Natural killer cell treated with Interleukin-12 subunit alpha and Interleukin-12 subunit beta and Interleukin-15 and Interleukin-18, amount 100 ng/mL, for 72 hours (primary cell): ENCODE measurements around the gene TNFRSF25. TPM values are rescaled to one million over a fixed set of nuclear protein-coding genes. Genes with fewer than 3 reads are reported as not detected.

Experiments
- ATAC-seq, 2 donors: fragments of 150-1000 bp; cut with Tn5 transposase in 1 of 2; sonication (Bioruptor Pico), chemical (Tn5 transposase) in 1 of 2; 2 replicates each; pipeline ENCODE4 v1.10.0; 2021
- DNase-seq: peaks from one replicate; pipeline ENCODE4 v3.0.0; 2022; ENCODE audit warnings: low spot score
- H3K27ac Mint-ChIP-seq, 2 donors: 1 replicate in 1 of 2; 2 replicates in 1 of 2; pipeline ENCODE4 v1.8.0; 2022; ENCODE audit warnings: mixed read lengths in 2 of 2, mild to moderate bottlenecking in 1 of 2, moderate library complexity in 1 of 2
- H3K27me3 Mint-ChIP-seq, 2 donors: 1 replicate in 1 of 2; 2 replicates in 1 of 2; pipeline ENCODE4 v1.8.0; 2022; ENCODE audit warnings: mixed read lengths in 2 of 2
- H3K36me3 Mint-ChIP-seq: one replicate; pipeline ENCODE4 v1.8.0; 2022; ENCODE audit warnings: mixed read lengths
- H3K4me1 Mint-ChIP-seq, 2 donors: 1 replicate in 1 of 2; 2 replicates in 1 of 2; pipeline ENCODE4 v1.8.0; 2022; ENCODE audit warnings: low read depth in 2 of 2, mixed read lengths in 2 of 2, mild to moderate bottlenecking in 1 of 2
- H3K4me3 Mint-ChIP-seq: one replicate; pipeline ENCODE4 v1.8.0; 2022; ENCODE audit warnings: mixed read lengths
- H3K9me3 Mint-ChIP-seq: 2 replicates; pipeline ENCODE4 v1.8.0; 2022; ENCODE audit warnings: mixed read lengths
- total RNA-seq, 2 donors: library from RNA; stranded (reverse); gene quantifications; one replicate each; pipeline ENCODE4 v1.2.3, GENCODE V29; 2022

TNFRSF25 gene
- total RNA-seq, 2 donors from 2014 or later, result 83.6 to 106 TPM

GRCh38 chr1:6487804-6488484 is 22.0 kb upstream of the TNFRSF25 start:
- H3K27ac Mint-ChIP-seq, result no peak overlapping the region
- no peaks in the 10 kb centered on the region for H3K36me3 Mint-ChIP-seq
- H3K4me3 Mint-ChIP-seq, result no peak overlapping the region
- ATAC-seq (no peak), DNase-seq (no peak)
- H3K4me1 Mint-ChIP-seq, result peaks cover 8 to 12% of the 10 kb centered on the region in 2 donors
- H3K9me3 Mint-ChIP-seq, result no peaks in the 10 kb centered on the region
- H3K27me3 Mint-ChIP-seq, result peaks cover 16 to 28% of the 10 kb centered on the region in 2 donors

DNA sequence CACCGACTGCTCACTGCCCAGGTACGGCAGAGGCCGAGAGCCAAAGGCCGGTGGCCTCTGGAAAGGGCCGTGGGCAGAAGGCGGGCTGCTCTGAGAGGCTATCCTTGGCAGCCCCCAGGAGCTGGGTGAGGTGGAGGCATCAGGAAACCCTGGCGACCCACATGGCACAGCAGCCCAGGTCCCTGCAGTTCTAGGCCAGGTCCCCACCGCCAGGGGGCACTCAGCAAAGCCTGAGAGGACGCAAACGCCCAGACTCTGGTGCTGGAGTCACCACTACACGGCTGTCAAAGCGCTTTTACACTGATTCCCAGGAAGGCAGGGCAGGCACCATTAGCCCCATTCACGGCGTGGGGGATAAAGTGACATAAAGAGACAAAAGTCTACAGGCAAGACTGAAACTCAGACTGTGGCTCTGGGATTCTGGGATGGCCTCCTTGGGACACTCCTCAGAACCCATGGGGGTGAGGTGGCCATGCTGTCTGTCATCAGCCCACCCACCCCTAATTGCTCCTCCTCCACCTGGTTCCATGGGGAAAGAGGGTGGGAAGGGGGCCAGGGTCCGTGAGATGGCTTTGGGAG is 20.5 kb upstream of the TNFRSF25 start:
- Mint-ChIP-seq H3K4me1 (peaks cover 4 to 9% of the 10 kb centered on the region in 2 donors), H3K27me3 (peaks cover 23 to 34% of the 10 kb centered on the region in 2 donors), H3K4me3 (no peak overlapping the region), H3K27ac (no peak overlapping the region), H3K36me3 (no peaks in the 10 kb centered on the region), H3K9me3 (no peaks in the 10 kb centered on the region)
- peak; percentile 80 for DNase-seq
- peak; percentile 65 to 74 for ATAC-seq

GRCh38 chr1:6485168-6486101 is 19.5 kb upstream of the TNFRSF25 start:
- no peak for DNase-seq
- no peak overlapping the region for H3K27ac Mint-ChIP-seq
- H3K9me3 Mint-ChIP-seq, result no peaks in the 10 kb centered on the region
- H3K4me3 Mint-ChIP-seq, result no peak overlapping the region
- no peaks in the 10 kb centered on the region for H3K36me3 Mint-ChIP-seq
- peaks cover 0 to 7% of the 10 kb centered on the region in 2 donors for H3K4me1 Mint-ChIP-seq
- ATAC-seq, result peak in 1 of 2 donors; percentile 11
- H3K27me3 Mint-ChIP-seq, result peaks cover 19 to 31% of the 10 kb centered on the region in 2 donors

DNA sequence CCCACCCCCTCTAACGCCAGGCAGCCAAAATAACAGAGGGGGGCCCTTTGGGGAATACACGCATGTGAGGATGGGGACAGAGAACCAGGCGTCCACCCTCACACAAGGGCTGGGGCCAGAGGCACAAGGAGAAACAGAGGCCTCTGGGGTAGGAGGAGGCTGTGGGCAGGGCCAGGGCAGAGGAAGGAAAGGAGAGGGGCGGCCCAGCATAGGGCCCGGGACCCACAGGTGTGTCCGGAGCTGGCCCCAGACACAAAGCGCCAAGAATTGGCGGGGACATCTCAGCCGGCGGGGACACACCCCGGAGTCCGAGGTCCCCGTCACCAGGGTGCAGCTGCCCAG is 18.8 kb upstream of the TNFRSF25 start:
- ATAC-seq, result no peak
- DNase-seq, result no peak
- Mint-ChIP-seq H3K36me3 (no peaks in the 10 kb centered on the region), H3K4me3 (no peak overlapping the region), H3K27me3 (peaks cover 19 to 31% of the 10 kb centered on the region in 2 donors), H3K27ac (no peak overlapping the region), H3K4me1 (peaks cover 0 to 7% of the 10 kb centered on the region in 2 donors), H3K9me3 (no peaks in the 10 kb centered on the region)

DNA sequence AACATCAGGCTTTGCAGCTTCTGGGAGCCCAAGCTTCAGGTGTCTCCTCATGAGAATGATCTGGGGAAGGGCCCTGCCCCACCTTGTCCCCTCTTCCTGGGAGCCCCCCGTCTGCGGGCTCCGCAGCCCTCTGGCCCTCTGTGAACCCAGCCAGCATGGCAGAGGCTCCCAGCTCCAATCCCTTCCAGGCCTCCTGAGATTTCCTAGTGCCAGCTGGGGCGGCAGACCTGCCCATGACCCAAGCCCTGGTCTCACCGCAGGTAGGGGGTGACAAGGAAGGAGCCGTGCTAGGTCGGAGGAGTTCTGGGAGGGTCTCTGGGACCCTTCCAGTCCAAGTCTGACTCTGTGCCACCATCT is 17.8 kb upstream of the TNFRSF25 start:
- Mint-ChIP-seq H3K36me3 (no peaks in the 10 kb centered on the region), H3K4me1 (peaks cover 0 to 7% of the 10 kb centered on the region in 2 donors), H3K27ac (no peak overlapping the region), H3K27me3 (peaks cover 19 to 33% of the 10 kb centered on the region in 2 donors), H3K4me3 (no peak overlapping the region), H3K9me3 (no peaks in the 10 kb centered on the region)
- ATAC-seq (no peak), DNase-seq (no peak)

GRCh38 chr1:6483017-6483760 is 17.2 kb upstream of the TNFRSF25 start:
- ATAC-seq (no peak), DNase-seq (no peak)
- peaks cover 19 to 33% of the 10 kb centered on the region in 2 donors for H3K27me3 Mint-ChIP-seq
- H3K9me3 Mint-ChIP-seq, result no peaks in the 10 kb centered on the region
- H3K4me3 Mint-ChIP-seq, result no peak overlapping the region
- no peaks in the 10 kb centered on the region for H3K36me3 Mint-ChIP-seq
- peaks cover 0 to 7% of the 10 kb centered on the region in 2 donors for H3K4me1 Mint-ChIP-seq
- H3K27ac Mint-ChIP-seq, result no peak overlapping the region

DNA sequence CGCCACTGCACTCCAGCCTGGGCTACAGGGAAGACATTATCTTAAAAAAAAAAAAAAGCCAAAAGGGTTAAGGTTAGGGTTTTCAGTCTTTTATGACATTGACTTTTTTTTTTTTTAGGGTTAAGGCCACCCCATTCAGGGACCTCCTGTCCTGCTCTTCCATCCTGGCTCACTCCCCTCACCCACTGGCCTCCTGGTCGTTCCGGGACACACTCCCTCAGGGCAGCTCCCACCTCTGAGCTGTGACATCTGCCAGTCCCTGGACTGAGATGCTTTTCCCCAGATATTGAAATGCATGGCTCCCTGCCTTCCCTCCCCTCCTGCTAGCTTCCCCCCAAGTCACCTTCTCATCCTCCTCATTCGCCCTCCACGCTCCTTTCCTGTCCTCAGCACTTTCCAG is 15.8 kb upstream of the TNFRSF25 start:
- Mint-ChIP-seq H3K36me3 (no peaks in the 10 kb centered on the region), H3K4me1 (peaks cover 0 to 7% of the 10 kb centered on the region in 2 donors), H3K9me3 (no peaks in the 10 kb centered on the region), H3K27ac (no peak overlapping the region), H3K27me3 (peaks cover 19 to 25% of the 10 kb centered on the region in 2 donors), H3K4me3 (no peak overlapping the region)
- ATAC-seq, result no peak
- no peak for DNase-seq

- Mint-ChIP-seq H3K9me3 (no peaks in the 10 kb centered on the region), H3K27me3 (peaks cover 5 to 6% of the 10 kb centered on the region in 2 donors), H3K4me1 (peaks cover 0 to 6% of the 10 kb centered on the region in 2 donors), H3K27ac (no peak overlapping the region), H3K36me3 (no peaks in the 10 kb centered on the region), H3K4me3 (no peak overlapping the region)
- DNase-seq, result no peak
- ATAC-seq, result no peak
Measured at GRCh38 chr1:6477039-6477820, 11.3 kb upstream of the TNFRSF25 start.

DNA sequence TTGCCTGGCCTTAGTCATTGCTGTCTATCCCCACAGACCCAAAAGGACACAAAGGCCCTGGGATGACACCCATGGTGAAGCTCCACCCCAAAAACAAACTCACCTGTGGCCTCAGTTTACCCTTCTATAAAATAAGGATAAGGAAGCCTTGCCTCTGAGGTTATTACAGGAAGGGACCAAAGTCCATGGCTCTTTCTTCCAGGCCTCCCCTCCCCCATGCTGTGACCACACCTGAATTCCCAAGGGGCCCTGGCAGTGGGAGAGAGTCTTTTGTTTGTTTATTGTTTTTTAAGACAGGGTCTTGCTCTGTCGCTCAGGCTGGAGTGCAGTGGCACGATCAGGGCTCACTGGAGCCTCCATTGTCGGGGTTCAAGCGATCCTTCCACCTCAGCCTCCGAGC is 10.5 kb upstream of the TNFRSF25 start:
- no peaks in the 10 kb centered on the region for H3K9me3 Mint-ChIP-seq
- H3K36me3 Mint-ChIP-seq, result no peaks in the 10 kb centered on the region
- H3K27ac Mint-ChIP-seq, result no peak overlapping the region
- peaks cover 0 to 6% of the 10 kb centered on the region in 2 donors for H3K4me1 Mint-ChIP-seq
- DNase-seq, result no peak
- peaks cover 0 to 2% of the 10 kb centered on the region in 2 donors for H3K27me3 Mint-ChIP-seq
- H3K4me3 Mint-ChIP-seq, result no peak overlapping the region
- ATAC-seq, result no peak

GRCh38 chr1:6475381-6476133 is 9.6 kb upstream of the TNFRSF25 start:
- ATAC-seq (peak; percentile 76 to 87), DNase-seq (peak; percentile 82)
- peaks cover 0 to 2% of the 10 kb centered on the region in 2 donors for H3K27me3 Mint-ChIP-seq
- no peaks in the 10 kb centered on the region for H3K9me3 Mint-ChIP-seq
- H3K4me3 Mint-ChIP-seq, result no peak overlapping the region
- no peak overlapping the region for H3K27ac Mint-ChIP-seq
- peaks cover 0 to 6% of the 10 kb centered on the region in 2 donors for H3K4me1 Mint-ChIP-seq
- H3K36me3 Mint-ChIP-seq, result no peaks in the 10 kb centered on the region

DNA sequence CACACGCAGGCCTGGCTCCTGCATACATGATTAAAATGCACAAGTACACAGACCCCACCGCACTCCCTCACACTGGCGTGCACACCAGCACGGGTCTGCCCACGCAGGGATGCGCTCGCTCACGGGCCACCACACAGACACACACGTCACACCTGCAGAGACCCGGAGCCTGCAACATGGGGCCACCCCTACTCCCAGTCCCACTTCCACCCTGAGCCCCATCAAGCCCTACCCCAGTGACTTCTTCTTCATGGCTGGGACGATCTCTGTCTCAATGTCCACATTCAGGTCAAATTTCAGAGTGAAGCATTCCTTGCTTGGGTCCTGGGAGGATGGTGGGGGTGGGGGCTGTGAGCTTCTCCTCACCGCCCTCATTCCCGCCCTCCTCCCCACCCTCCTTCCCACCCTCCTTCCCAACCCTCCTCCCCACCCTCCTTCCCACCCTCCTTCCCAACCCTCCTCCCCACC is 8.9 kb upstream of the TNFRSF25 start:
- no peaks in the 10 kb centered on the region for H3K9me3 Mint-ChIP-seq
- peaks cover 0 to 6% of the 10 kb centered on the region in 2 donors for H3K4me1 Mint-ChIP-seq
- no peak overlapping the region for H3K27ac Mint-ChIP-seq
- DNase-seq, result no peak
- ATAC-seq, result no peak
- H3K27me3 Mint-ChIP-seq, result peaks cover 0 to 2% of the 10 kb centered on the region in 2 donors
- no peak overlapping the region for H3K4me3 Mint-ChIP-seq
- H3K36me3 Mint-ChIP-seq, result no peaks in the 10 kb centered on the region
